ENCODE data around the gene SIPA1L3.
"Not testable (repeated sequence)": the region's sequence is repeated elsewhere in the genome, so short reads cannot be mapped to it uniquely, and the experiment has no call there.

The SIPA1L3 gene

DNA sequence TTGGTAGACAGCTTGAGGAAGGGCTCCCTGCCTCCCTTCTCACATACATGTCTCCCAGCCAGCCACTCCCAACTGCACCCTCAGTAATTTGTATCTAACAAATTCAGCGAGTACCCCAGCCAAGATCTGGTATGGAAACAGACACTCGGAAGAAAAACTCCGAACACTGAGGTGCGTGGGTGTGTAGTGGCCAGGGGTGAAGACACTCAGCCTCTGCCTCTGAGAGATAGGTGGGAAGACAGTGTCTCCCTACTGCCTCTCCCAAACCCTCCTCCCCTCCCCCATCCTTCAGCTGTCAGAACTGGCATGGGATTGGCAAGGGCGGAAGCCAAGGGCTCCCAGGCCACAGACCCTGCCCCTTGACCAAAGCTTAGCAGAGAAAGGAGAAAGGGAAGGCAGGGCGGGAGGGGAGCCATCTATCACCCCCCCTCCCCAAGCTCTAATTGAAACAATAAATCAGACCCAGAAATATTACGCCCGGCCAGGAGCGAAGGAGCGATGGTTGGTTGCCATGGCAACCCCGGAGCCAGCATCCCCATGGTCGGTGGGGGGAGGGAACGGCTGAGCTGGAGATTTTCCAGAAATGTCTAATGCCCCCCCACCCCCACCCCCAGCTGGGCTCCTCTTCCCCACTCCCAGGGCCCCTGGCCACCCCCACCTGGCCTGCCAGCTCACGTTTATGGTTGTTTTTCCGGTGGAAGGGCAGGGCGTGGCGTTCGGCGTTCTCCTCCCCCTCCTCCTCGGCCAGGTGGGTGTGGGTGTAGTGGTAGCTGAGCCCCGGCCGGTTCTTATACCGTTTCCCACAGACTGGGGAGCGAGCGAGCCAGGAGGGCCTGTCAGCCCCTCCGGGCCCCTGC is 310.0 kb downstream of the SIPA1L3 start:
- no peak for DNase-seq (ENCODE audit: low spot score)

DNA sequence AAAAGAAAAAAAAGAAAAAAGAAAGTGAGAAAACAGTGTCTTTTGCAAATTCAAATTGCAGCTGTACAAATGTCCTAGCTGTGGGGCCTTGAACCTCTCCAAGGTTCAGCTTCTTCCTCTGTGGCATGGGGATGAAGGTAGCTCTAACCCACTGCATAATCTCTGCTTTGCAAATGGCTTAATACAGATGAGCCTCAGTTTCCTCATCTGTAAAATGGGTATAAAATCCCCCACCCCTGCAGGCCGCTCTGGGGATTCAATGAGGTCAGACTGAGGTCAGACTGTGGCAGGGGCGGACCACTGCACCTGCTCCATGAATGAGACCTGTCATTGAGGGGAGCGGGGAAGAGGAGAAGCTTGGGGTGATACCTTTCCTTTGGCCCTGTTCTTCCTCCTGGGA is 311.2 kb downstream of the SIPA1L3 start:
- DNase-seq (ENCODE audit: low spot score), result no peak

DNA sequence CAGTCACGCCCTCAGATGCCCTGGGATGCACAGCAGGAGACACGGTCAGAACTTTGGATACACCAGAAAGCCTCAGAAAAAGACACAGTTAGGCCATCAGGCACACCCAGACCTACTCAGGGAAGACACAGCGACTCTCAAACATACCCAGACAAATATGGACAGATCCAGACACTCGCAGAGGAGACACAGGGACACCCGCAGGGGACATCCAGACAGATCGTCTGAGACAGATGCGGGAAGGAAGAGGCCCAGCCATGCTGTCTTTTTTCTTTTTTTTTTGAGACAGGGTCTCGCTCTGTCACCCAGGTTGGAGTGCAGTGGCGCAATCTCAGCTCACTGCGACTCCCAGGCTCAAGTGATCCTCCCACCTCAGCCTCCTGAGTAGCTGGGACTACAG is 312.2 kb downstream of the SIPA1L3 start:
- DNase-seq (ENCODE audit: low spot score), result no peak

DNA sequence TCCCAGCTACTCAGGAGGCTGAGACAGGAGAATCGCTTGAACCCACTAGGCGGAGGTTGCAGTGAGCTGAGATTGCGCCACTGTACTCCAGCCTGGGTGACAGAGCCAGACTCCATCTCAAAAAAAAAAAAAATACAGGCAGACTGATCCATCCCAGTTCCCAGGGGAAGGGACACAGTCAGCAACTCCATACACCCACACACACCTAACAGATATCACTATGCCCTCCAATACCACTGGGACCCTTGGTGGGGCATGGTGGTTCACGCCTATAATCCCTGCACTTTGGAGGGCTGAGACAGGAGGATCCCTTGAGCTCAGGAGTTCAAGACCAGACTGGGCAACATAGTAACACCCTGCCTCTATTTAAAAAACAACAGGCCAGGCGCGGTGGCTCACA is 314.4 kb downstream of the SIPA1L3 start:
- no peak for DNase-seq (ENCODE audit: low spot score)

DNA sequence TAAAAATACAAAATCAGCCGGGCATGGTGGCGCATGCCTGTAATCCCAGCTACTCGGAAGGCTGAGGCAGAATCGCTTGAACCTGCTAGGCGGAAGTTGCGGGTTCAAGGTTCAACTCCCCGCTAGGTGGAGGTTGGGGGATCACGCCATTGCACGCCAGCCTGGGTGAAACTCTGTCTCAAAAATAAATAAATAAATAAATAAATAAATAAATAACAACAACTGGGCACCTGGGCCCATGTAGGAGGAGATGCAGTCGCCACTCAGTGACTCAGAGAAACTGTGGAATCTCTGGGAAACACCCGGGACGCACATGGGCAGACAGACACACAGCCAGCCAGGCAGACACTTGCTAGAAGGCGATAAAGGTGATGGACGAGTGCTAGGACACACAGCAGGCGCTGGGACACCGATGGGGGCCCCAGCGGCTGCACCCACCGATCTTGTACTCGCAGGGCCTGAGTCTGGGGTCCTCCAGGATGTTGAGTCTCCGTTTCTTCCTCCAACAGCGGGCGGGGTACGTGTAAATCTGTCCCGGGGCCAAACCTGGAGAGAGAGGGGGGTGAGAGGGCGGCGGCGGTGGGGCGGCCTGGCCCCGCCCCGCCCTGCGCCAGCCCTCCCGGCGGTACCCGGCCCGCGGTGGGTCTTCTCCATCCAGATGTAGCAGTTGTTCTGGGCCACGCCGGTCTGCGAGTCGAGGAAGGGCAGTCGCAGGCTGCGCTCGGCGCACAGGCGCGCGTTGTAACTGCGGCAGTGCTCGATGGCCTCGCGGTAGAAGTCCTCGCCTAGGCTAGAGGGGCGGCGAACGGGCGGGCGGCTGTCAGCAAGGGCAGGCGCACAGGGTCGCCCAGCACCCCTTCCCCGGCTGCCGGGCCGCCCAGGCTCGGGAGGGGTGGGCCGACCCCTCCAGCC is 315.2 kb downstream of the SIPA1L3 start:
- no peak for DNase-seq (ENCODE audit: low spot score)

DNA sequence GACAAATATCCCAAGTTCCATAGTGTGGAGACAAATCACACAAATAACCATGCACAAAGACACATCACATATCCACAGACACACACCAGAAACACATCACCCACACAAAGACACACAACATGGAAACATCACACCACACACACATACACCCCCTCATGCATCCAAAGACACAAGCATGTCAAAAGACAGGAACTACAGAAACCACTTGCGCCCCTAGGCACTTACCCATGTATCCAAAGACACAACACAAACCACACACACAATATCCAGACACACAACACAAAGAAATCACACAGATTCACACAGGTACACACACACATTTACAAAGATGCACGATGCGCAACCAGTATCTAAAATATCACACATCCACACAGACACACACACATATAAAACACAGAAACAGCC is 316.1 kb downstream of the SIPA1L3 start:
- no peak for DNase-seq (ENCODE audit: low spot score)

DNA sequence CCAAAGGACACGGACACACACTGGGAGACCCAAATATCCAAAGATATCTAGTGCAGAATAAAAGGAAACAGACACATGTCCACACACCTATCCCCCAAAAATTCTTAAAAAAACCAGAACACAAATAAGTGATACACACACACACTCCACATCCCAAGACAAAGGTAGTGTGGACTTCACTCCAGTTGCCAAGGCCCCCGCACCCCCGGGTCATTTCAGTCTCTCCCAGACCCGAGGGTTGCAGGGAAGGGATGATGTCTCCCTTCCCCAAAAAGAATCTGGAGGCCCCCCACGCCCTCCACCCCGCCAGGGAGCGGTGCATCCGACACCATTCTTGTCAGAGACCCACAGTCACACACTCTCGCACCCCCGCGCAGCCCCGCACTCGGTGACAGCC is 316.6 kb downstream of the SIPA1L3 start:
- DNase-seq (ENCODE audit: low spot score), result no peak

DNA sequence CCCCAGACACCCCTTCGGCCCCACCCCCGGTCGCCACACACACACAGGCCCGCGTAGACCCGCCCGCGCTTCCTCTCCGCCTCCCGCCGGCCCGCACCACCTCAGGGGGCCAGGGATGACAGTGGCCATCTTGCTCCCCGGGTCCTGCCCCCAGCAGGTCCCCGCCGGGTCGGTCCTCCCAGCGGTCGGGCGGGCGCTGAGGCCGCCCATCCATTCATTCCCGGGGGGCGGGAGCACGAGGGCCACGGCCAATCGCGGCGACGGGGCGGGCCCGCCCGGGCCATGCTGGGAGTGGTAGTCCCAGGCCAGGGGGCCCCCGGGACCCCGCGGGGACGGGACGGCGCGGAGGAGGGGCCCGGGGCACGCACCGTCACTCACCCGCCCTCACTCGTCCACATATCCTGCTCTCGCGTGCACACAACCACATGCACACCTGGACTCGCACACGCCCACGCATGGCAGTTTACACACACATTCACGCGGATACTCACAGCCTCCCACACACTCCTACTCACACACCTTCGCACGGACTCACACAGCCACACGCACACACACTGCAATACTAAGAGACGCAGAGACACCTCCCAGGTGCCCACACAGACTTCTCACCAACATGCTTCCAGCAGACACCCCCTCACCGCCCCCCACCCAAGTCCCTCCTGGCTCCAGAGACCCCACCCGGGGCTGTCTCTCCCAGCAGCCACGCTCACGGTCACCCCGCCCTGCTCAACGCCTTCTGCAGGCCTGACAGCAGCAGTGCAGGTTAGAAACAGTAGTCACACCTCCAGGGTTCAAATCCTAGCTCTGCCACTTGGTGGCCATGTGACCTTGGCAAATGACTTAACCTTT is 317.2 kb downstream of the SIPA1L3 start, which contains the start of gene DPF1:
TSS of gene DPF1 (minus strand) at position 209 of the 849 bp plus-strand sequence. CDS start at position 129, 80 bp downstream.
- DNase-seq (ENCODE audit: low spot score), result no peak

DNA sequence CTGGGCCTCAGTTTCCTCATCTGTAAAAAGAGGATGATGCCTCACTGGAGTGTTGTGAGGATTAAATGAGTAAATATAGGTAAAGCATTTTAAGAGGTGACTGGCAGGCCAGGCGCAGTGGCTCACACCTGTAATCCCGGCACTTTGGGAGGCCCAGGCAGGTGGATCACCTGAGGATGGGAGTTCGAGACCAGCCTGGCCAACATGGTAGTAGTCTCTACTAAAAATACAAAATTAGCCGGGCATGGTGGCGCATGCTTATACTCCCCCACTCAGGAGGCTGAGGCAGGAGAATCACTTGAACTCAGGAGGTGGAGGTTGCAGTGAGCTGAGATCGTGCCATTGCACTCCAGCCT is 317.8 kb downstream of the SIPA1L3 start:
- not testable (repeated sequence) for DNase-seq (ENCODE audit: low spot score)

DNA sequence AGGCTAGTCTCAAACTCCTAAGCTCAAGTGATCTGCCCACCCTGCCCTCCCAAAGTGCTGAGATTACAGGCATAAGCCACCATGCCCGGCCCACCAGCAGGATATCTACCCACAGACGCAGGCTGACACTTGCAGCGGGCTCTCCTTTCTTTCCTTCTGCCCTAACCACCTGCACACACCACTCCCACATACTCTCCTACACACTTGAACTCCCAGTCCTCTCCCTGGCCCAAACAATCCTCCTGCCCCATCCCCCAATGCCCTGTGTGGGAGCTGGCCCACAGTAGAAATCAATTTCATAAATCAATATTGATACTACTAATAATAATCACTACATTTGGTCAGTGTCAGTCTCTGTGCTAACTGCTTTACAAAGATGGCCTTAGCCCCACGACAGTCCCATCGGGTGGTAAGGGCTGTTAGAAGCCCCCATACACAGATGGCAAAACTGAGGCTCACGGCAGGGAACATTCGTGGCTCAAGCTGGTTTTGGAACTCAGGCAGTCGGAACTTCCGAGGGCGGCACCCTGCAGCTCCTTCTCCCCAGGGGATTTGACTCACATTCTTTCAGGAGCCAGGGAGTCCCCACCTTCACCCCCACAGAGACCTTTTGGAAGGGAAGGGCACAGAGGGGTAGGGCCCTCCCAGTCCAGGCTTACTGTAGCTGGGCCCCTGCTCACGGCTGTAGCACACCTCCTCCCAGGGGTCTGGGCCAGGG is 320.4 kb downstream of the SIPA1L3 start:
- DNase-seq (ENCODE audit: low spot score), result no peak

DNA sequence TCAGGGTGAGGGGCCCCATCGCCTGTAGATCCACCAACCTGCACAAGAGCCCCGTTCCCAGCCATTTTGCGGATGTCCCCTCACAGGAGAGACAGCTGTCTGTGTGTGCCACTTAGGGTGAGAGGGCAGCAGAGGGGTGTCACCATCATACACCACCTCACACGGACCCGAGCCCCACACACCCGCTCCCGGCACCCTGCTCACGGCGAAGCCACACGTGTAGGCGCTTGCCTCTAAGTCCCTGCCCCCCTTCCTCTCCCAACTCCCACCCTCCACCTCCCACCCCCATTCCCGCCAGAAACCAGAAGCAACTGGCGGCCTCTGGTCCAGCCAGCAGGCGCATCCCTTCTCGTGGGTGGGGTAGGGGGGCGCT is 321.0 kb downstream of the SIPA1L3 start:
- no peak for DNase-seq (ENCODE audit: low spot score)

DNA sequence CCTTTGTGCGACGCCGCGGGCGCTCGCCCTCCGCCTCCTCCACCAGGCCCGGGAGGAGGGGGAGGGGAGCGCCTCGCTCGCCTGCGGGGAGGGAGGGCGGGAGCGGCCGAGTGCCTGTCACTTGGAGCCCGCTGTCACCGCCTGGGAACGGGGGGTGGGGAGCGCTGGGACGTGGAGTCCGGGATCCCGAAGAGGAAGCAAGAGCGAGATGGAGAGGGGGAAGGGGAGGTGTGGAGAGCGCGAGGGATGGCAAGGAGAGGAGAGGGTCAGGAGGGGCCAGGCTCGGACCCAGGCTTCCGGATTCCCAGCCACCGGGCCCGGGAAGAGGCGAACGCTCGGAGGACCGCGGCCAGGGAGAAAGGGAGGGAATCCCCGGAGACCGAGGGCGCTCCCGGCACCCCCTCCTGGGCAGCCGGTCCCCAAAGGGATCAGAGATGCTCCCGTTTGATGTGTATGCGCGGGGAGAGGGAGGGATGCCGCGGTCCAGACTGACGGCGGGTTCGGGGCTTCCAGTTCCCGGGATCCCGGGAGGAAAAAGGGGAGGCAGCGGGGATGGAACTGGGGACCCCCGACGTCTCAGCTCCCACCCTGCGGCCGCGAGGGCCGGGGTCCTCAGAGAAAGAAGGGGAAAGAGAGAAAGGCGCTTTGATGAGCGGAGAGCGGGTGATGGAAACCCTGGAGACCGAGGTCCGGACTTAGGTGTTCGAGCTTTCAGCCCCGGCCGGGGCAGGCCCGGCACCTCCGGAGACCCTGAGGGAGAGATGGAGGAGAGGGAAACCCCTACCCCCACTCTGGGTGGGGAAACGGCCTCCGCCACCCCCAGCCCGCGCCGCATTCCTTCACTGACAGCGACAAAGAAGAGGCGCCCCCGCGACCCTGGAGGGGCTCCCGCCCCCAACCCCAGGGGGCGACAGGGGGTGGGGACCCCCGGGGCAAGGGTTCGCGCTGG is 321.8 kb downstream of the SIPA1L3 start:
- no peak for DNase-seq (ENCODE audit: low spot score)

DNA sequence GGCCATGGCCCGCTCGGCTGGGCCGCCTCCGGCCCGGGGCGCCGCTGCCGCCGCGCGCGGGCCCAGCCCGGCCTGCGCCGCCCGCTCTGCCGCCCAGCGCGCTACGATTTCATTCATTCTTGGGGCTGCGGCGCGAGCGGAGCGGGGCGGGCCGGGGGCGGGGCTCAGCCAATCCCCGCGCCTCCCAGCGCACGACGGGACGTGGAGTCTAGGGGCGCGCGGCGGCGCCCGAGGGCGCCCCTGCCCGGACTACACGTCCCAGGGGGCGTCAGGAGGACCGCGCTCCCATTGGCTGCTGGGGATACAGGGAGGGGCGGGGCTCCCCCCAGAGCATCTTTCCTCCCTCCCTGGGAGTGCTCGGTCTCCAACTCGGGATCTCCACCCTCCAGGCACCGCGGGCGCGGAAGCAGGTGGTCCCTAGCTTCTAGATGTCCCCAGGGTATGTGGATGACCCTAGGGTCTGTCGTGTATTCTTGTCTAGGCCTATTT is 322.6 kb downstream of the SIPA1L3 start:
- DNase-seq (ENCODE audit: low spot score), result no peak

DNA sequence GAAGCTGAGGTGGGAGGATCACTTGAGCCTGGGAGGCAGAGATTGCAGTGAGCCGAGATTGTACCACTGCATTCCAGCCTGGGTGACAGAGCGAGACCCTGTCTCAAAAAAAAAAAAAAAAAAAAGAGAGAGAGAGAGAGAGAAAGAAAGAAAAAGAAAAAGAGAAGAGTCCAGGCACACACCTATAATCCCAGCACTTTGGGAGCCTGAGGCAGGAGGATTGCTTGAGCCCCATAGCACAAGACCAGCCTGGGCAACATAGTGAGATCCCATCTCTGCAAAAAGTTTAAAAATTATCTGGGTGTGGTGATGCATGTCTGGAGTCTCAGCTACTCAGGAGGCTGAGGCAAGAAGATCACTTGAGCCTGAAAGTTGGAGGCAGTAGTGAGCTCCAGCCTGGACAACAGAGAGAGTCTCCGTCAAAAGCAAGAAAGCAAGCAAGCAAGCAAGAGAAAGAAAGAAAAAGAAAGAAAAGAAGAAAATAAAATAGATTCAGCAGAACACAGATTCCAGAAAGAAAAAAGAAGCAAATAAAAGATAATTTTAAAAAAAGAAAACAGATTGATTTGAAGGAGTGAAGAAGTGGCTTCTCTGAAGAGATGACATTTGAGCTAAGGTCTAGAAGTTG is 323.6 kb downstream of the SIPA1L3 start:
- DNase-seq (ENCODE audit: low spot score), result not testable (repeated sequence)

DNA sequence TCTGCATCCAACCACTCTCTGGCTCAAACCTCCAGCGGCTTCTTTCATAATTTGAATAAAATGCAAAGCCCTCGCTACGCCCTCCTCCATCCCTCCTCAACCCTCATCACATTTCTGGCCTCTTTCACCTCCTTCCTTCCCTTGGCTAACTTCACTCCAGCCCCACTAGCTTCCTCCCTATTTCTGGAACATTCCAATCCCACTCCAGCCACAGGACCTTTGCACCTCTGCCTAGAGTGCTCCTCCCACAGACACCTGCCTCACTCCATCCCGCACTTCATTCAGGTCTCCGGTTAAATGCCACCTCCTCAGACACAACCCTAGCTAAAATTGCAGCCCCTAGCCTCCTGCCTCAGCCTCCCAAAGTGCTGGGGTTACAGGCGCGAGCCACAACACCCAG is 324.9 kb downstream of the SIPA1L3 start:
- no peak for DNase-seq (ENCODE audit: low spot score)

DNA sequence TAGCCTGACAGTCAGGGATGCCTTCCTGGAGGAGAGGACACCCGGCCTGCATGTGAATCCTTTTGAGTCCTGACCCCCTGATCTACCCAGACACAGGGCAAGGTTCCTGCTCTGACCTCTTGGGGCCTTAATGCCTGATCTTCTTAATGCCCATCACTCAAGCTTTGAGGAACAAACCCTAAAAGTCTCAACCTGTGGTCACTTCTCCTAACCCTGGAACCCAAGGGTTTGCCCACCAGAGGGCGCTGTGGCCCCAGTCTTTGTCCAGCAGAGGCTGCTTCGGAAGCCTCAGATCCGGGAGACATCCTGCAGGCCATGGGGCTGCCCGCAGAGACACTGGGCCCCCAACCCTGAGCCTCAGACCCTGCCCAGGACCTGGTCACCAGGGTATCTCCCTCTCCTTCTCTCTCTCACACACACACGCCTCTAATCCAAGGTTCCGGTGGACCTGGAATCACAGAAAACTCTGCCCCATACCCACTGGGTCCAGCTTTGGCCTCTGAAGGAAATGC is 326.8 kb downstream of the SIPA1L3 start:
- peak; percentile 80 for DNase-seq (ENCODE audit: low spot score)

DNA sequence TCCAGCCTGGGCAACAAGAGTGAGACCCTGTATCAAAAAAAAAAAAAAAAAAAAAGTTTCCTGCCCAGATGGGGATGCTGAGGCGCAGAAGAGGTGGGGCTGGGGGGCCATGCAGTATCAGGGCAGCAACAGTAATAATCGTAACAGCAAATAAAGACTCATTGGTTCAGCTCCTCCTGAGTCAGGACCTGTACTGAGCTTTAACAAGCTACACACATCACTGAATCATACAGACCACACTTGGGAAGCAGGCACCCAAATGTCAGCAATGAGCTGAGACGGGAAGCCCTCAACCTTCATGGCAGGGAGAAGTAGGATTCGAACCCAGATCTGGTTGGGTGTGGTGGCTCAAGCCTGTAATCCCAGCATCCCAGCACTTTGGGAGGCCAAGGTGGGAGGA is 327.6 kb downstream of the SIPA1L3 start:
- no peak for DNase-seq (ENCODE audit: low spot score)

DNA sequence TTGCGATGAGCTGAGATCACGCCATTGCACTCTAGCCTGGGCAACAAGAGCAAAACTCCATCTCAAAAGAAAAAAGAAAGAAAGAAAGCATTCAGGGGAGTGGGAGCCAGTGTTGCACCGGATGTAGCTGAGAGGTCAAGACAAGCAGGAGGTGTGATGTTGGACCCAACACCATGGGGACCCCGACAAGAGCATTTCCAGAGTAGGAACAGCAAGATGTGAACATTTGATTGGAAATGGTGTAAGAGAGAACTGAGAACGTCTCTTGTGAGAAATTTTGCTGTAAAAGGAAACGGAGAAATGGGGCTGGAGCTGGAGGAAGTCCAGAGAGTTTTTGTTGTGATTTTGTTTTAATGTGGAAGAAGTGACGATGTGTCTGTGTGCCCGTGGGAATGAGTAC is 332.8 kb downstream of the SIPA1L3 start:
- DNase-seq (ENCODE audit: low spot score), result no peak

DNA sequence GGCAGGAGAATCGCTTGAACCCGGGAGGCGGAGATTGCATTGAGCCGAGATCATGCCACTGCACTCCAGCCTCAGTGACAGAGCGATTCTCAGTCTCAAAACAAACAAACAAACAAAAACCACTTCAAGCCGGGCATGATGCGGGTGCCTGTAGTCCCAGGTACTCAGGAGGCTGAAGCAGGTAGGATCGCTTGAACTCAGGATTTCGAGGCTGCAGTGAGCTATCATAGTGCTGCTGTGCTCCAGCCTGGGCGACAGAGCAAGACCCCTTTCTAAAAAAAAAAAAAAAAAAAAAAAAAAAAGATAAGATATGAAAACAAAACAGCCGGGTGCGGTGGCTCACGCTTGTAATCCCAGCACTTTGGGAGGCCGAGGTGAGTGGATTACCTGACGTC is 336.3 kb downstream of the SIPA1L3 start:
- DNase-seq (ENCODE audit: low spot score), result no peak

All from hematopoietic multipotent progenitor cell treated with erythropoietin and hydrocortisone succinate and interleukin-3 and kit ligand, for 15 days (in vitro differentiated cells).